Endothelial cell of umbilical vein (primary cell): ENCODE data around the gene JADE3. TPM values are rescaled to one million over a fixed set of nuclear protein-coding genes. Genes with fewer than 3 reads are reported as not detected.

Experiments
- BruUV-seq: library from RNA; stranded (reverse); fragments of 400-500 nt; replicated peaks from 2 replicates; lab custom pipeline; 2021; lab: Mats Ljungman, UMichigan
- CTCF ChIA-PET: fragments of 300-600, 350-600 bp; sonication (Branson Sonifier 250); formaldehyde crosslinking; loops from one replicate; lab custom pipeline; 2021; ENCODE audit warnings: antibody characterized with exemption, inconsistent platforms; lab: Charles Lee
- POLR2A ChIA-PET: fragments of 300-600, 350-600 bp; sonication (Branson Sonifier 250); formaldehyde crosslinking; loops from one replicate; lab custom pipeline; 2021; ENCODE audit warnings: antibody characterized with exemption, inconsistent platforms; lab: Charles Lee
- DNase-seq: peaks from one replicate; pipeline ENCODE4 v3.0.0-alpha.2; 2011; ENCODE audit warnings: low read depth, low spot score
- FAIRE-seq: peaks from 2 replicates; lab custom pipeline; 2011; peaks lifted over from hg19 to GRCh38; lab: Jason Lieb, UNC
- H2AFZ ChIP-seq: 2 replicates; pipeline ENCODE4 v1.6.0; 2012; ENCODE audit warnings: low read depth, low read length, control low read depth, inconsistent platforms
- H3K27ac ChIP-seq: 2 replicates; pipeline ENCODE4 v1.5.1; 2011; ENCODE audit warnings: low read depth, mild to moderate bottlenecking, control low read depth, low read length, moderate library complexity; ENCODE audit not compliant: insufficient read depth
- H3K27me3 ChIP-seq, 2 experiments: 2 replicates each; pipeline versions ENCODE4 v1.6.0 to v1.6.1; 2011; ENCODE audit warnings: low read length in 2 of 2, mixed read lengths in 1 of 2; ENCODE audit not compliant: control insufficient read depth in 2 of 2, insufficient read depth in 2 of 2
- H3K36me3 ChIP-seq, 2 experiments: 2 replicates in 1 of 2; 3 replicates in 1 of 2; pipeline ENCODE4 v1.5.1; 2011; ENCODE audit warnings: low read length in 2 of 2, mild to moderate bottlenecking in 1 of 2, moderate library complexity in 1 of 2; ENCODE audit not compliant: control insufficient read depth in 2 of 2, insufficient read depth in 2 of 2; ENCODE audit errors: extremely low read depth in 1 of 2
- H3K4me1 ChIP-seq: 3 replicates; pipeline ENCODE4 v1.5.1; 2011; ENCODE audit warnings: mild to moderate bottlenecking, low read length; ENCODE audit not compliant: control insufficient read depth, insufficient read depth; ENCODE audit errors: extremely low read depth
- H3K4me2 ChIP-seq: 2 replicates; pipeline ENCODE4 v1.6.1; 2011; ENCODE audit warnings: low read length, control low read depth, mixed read lengths; ENCODE audit not compliant: insufficient read depth
- H3K4me3 ChIP-seq, 3 experiments: fragments of 200-600 bp in 1 of 3; sonication (generic), shearing (Covaris generic) in 1 of 3; replicated peaks in 1 of 3; 2 replicates each; pipeline ENCODE4 v1.5.1; 2011 to 2016; ENCODE audit warnings: control low read depth in 3 of 3, low read length in 3 of 3, mild to moderate bottlenecking in 2 of 3, inconsistent platforms in 1 of 3, low read depth in 1 of 3, moderate library complexity in 1 of 3; ENCODE audit not compliant: insufficient read depth in 1 of 3
- H3K79me2 ChIP-seq: 2 replicates; pipeline ENCODE4 v1.6.0; 2012; ENCODE audit warnings: low read length, inconsistent platforms; ENCODE audit not compliant: control insufficient read depth, insufficient read depth
- H3K9ac ChIP-seq: replicated peaks from 2 replicates; pipeline ENCODE3; 2011; ENCODE audit warnings: low read length, control low read depth; ENCODE audit not compliant: insufficient read depth; ENCODE audit errors: extremely low read depth
- H3K9me1 ChIP-seq: replicated peaks from 3 replicates; pipeline ENCODE4 v1.6.0; 2011; ENCODE audit warnings: mild to moderate bottlenecking, low read length; ENCODE audit not compliant: control insufficient read depth, insufficient read depth; ENCODE audit errors: extremely low read depth
- H3K9me3 ChIP-seq: replicated peaks from 2 replicates; pipeline ENCODE4 v1.5.1; 2012; ENCODE audit warnings: low read length, inconsistent platforms; ENCODE audit not compliant: control insufficient read depth, insufficient read depth
- H4K20me1 ChIP-seq: replicated peaks from 2 replicates; pipeline ENCODE3; 2011; ENCODE audit warnings: mild to moderate bottlenecking, low read length; ENCODE audit not compliant: control insufficient read depth, insufficient read depth; ENCODE audit errors: extremely low read depth
- EZH2 ChIP-seq: IDR thresholded peaks from 2 replicates; pipeline ENCODE4 v1.6.1; 2012; ENCODE audit warnings: borderline replicate concordance, low read depth, mild to moderate bottlenecking, moderate library complexity, low read length, inconsistent platforms; ENCODE audit not compliant: severe bottlenecking
- FOS ChIP-seq: IDR thresholded peaks from 2 replicates; pipeline ENCODE4 v1.6.1; 2011; ENCODE audit warnings: mild to moderate bottlenecking, low read length, moderate library complexity, borderline replicate concordance; ENCODE audit not compliant: insufficient read depth
- MYC ChIP-seq: IDR thresholded peaks from one replicate; pipeline ENCODE4 v1.6.1; 2011; ENCODE audit warnings: mild to moderate bottlenecking, low read depth, low read length
- POLR2A ChIP-seq: IDR thresholded peaks from 2 replicates; pipeline ENCODE4 v1.6.1; 2012; ENCODE audit warnings: low read depth, mild to moderate bottlenecking, control low read depth, low read length
- POLR2AphosphoS5 ChIP-seq: IDR thresholded peaks from 2 replicates; pipeline ENCODE4 v1.6.1; 2012; ENCODE audit warnings: low read depth, mild to moderate bottlenecking, control low read depth, low read length, moderate library complexity; ENCODE audit not compliant: insufficient read depth
- dilution Hi-C: fragments of 300-500 bp; cut with MboI; formaldehyde crosslinking; loops from one replicate; pipeline ENCODE4 v1.15.0; 2019; ENCODE audit warnings: low sequenced_read_pairs; ENCODE audit not compliant: extremely low pct_ligation_motif_present
- intact Hi-C: fragments of 100-400 bp; cut with micrococcal nuclease; formaldehyde crosslinking; loops from one replicate; pipeline ENCODE4 v1.10.0; 2022
- polyA plus RNA-seq, 4 experiments: library from polyadenylated mRNA; depleted of rRNA in 3 of 4; stranded (reverse) in 3 of 4; unstranded in 1 of 4; fragments of >200 nt; gene quantifications; 2 replicates each; pipeline versions ENCODE4 v1.2.1 to v1.2.3, GENCODE V29; 2011 to 2012; ENCODE audit warnings: missing spikeins in 1 of 4
- total RNA-seq: library from RNA; stranded (reverse); gene quantifications from 2 replicates; pipeline ENCODE4 v1.2.3, GENCODE V29; 2021
- TF ChIP-seq, protein P1 (sequence below), 2 donors: IDR thresholded peaks; 1 replicate in 1 of 2; 2 replicates in 1 of 2; pipeline ENCODE4 v1.5.1; 2011; ENCODE audit warnings: low read length in 2 of 2, mild to moderate bottlenecking in 2 of 2, moderate library complexity in 2 of 2, control low read depth in 1 of 2, inconsistent platforms in 1 of 2, low read depth in 1 of 2; ENCODE audit not compliant: insufficient read depth in 1 of 2; ENCODE audit errors: extremely low read depth in 1 of 2

The JADE3 gene
- total and polyA plus RNA-seq, 2 donors (not counting 3 experiments of a cell fraction or from before 2014, with no cell fraction given) = 4.9 to 18.4 TPM

DNA sequence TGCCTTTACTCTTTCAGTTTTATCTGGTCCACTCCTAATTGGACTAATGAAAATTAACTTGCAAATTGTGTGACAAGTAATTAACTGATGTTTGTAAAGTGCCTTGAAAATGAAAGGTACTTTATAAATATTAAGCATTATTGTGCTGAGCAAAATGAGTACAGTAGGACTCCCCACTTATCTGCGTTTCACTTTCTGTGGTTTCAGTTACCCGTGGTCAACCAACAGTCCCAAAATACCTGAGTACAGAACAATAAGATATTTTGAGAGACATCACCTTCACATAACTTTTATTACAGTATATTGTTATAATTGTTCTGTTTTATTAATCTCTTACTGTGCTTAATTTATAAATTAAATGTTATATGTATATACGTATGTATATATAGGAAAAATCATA lies 27.4 kb upstream of the JADE3 start:
- no peak overlapping the region for H3K27ac ChIP-seq
- ChIA-PET POLR2A (no interaction called here), CTCF (interaction anchor here (1.8 kb wide), 1 partner anchor 13 kb away, joined by 5 read pairs; no protein-coding TSS in a partner anchor)
- intact Hi-C loops = no loop called here
- no peaks in the 10 kb centered on the region for H3K9me3 ChIP-seq
- no peaks in the 10 kb centered on the region for H3K36me3 ChIP-seq
- no peak overlapping the region for H3K4me2 ChIP-seq
- no peaks in the 10 kb centered on the region for H3K4me1 ChIP-seq
- TF ChIP-seq EZH2 (no peak), MYC (no peak), POLR2AphosphoS5 (no peak), FOS (no peak)
- TF ChIP-seq, protein P1, sequence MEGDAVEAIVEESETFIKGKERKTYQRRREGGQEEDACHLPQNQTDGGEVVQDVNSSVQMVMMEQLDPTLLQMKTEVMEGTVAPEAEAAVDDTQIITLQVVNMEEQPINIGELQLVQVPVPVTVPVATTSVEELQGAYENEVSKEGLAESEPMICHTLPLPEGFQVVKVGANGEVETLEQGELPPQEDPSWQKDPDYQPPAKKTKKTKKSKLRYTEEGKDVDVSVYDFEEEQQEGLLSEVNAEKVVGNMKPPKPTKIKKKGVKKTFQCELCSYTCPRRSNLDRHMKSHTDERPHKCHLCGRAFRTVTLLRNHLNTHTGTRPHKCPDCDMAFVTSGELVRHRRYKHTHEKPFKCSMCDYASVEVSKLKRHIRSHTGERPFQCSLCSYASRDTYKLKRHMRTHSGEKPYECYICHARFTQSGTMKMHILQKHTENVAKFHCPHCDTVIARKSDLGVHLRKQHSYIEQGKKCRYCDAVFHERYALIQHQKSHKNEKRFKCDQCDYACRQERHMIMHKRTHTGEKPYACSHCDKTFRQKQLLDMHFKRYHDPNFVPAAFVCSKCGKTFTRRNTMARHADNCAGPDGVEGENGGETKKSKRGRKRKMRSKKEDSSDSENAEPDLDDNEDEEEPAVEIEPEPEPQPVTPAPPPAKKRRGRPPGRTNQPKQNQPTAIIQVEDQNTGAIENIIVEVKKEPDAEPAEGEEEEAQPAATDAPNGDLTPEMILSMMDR (IDR thresholded peaks at IDR 0.05; ENCODE audit: extremely low read depth in 1 of 2, insufficient read depth in 1 of 2, low read depth in 1 of 2, low read length in 2 of 2) = no peak
- no peaks in the 10 kb centered on the region for H3K9me1 ChIP-seq
- dilution Hi-C loops = no loop called here
- DNase-seq = no peak
- H3K9ac ChIP-seq = no peak overlapping the region
- no TSS peak for BruUV-seq
- no peak for FAIRE-seq
- no peaks in the 10 kb centered on the region for H3K79me2 ChIP-seq
- no peak overlapping the region for H3K4me3 ChIP-seq
- no peak overlapping the region for H2AFZ ChIP-seq
- no peaks in the 10 kb centered on the region for H4K20me1 ChIP-seq
- no peaks in the 10 kb centered on the region for H3K27me3 ChIP-seq

DNA sequence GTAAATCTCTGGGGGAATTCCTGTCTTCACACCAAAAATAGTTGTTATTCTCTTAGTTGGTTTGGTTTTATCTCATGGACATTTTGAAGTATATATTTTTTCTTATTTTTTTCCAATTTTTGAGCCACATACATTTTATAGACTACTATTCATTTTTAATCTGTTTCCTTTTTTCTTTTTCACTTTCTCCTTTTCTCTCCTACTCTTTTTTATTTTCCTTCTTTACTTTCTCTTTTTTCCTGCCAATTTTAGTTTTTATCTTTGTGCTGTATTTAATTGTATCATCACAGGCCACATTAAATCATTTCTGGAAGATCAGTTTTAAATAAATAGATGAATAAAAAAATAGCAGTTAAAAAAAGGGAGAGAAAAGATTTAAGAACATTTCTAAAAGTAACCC lies 14.0 kb upstream of the JADE3 start:
- FAIRE-seq (no peak), DNase-seq (no peak)
- Histone ChIP-seq H3K4me3 (no peak overlapping the region), H3K27ac (no peak overlapping the region), H3K9me3 (no peaks in the 10 kb centered on the region), H3K27me3 (no peaks in the 10 kb centered on the region), H3K4me1 (no peaks in the 10 kb centered on the region), H2AFZ (no peak overlapping the region), H4K20me1 (no peaks in the 10 kb centered on the region), H3K4me2 (no peak overlapping the region), H3K36me3 (no peaks in the 10 kb centered on the region), H3K9ac (no peak overlapping the region), H3K79me2 (no peaks in the 10 kb centered on the region), H3K9me1 (no peaks in the 10 kb centered on the region)
- ChIA-PET POLR2A (no interaction called here), CTCF (no interaction called here)
- intact Hi-C loops = no loop called here
- no TSS peak for BruUV-seq
- no peak for TF ChIP-seq POLR2A
- dilution Hi-C loops = no loop called here
